A673 (cell line): ENCODE data around the gene MYL2. TPM values are rescaled to one million over a fixed set of nuclear protein-coding genes. Genes with fewer than 3 reads are reported as not detected.

Experiments used
- BruUV-seq: library from RNA; stranded (reverse); fragments of 400-500 nt; replicated peaks from 2 replicates; lab custom pipeline; 2021; lab: Mats Ljungman, UMichigan
- CTCF ChIA-PET: fragments of 300-600 bp; sonication (Branson Sonifier 250); formaldehyde crosslinking; loops from one replicate; lab custom pipeline; 2022; ENCODE audit warnings: antibody characterized with exemption; lab: Charles Lee
- POLR2A ChIA-PET: fragments of 300-600 bp; sonication (Branson Sonifier 250); formaldehyde crosslinking; loops from one replicate; lab custom pipeline; 2022; ENCODE audit warnings: antibody characterized with exemption; ENCODE audit not compliant: low non-redundant PET; lab: Charles Lee
- DNase-seq: peaks from one replicate; pipeline ENCODE4 v3.0.0-alpha.2; 2015; ENCODE audit warnings: low spot score
- H3K27ac ChIP-seq: fragments of 200-600 bp; sonication (generic); 2 replicates; pipeline ENCODE4 v1.5.1; 2016; ENCODE audit warnings: mixed run types, low read depth, mild to moderate bottlenecking, mixed read lengths, antibody characterized with exemption, low read length; ENCODE audit not compliant: poor library complexity, severe bottlenecking
- H3K27me3 ChIP-seq: fragments of 200-600 bp; sonication (generic); replicated peaks from 2 replicates; pipeline ENCODE4 v1.6.1; 2017; ENCODE audit warnings: mixed run types, low read depth, mild to moderate bottlenecking, mixed read lengths, antibody characterized with exemption, low read length; ENCODE audit not compliant: insufficient read depth, poor library complexity
- H3K36me3 ChIP-seq: fragments of 200-600 bp; sonication (generic); 2 replicates; pipeline ENCODE4 v1.6.1; 2016; ENCODE audit warnings: mixed run types, mild to moderate bottlenecking, mixed read lengths, antibody characterized with exemption, low read length; ENCODE audit not compliant: insufficient read depth, poor library complexity, severe bottlenecking
- H3K4me1 ChIP-seq: fragments of 200-600 bp; sonication (generic); 2 replicates; pipeline ENCODE4 v1.6.1; 2017; ENCODE audit warnings: mixed run types, mild to moderate bottlenecking, mixed read lengths, antibody characterized with exemption, low read length; ENCODE audit not compliant: insufficient read depth, poor library complexity, severe bottlenecking
- H3K4me3 ChIP-seq: fragments of 200-600 bp; sonication (generic); 2 replicates; pipeline ENCODE4 v1.5.1; 2016; ENCODE audit warnings: low read depth, mixed run types, mild to moderate bottlenecking, mixed read lengths, low read length; ENCODE audit not compliant: poor library complexity, severe bottlenecking
- H3K9me3 ChIP-seq: fragments of 200-600 bp; sonication (generic); 2 replicates; pipeline ENCODE4 v1.6.1; 2016; ENCODE audit warnings: mixed run types, low read depth, mild to moderate bottlenecking, mixed read lengths, antibody characterized with exemption, low read length; ENCODE audit not compliant: poor library complexity, severe bottlenecking
- CTCF ChIP-seq: fragments of 300-800, 200-600 bp; sonication (generic); conservative IDR thresholded peaks from 2 replicates; pipeline ENCODE4 v1.5.1; 2017; ENCODE audit warnings: low read depth, mild to moderate bottlenecking, antibody characterized with exemption, low read length, moderate library complexity, mixed read lengths
- EZH2 ChIP-seq: fragments of 200-600 bp; sonication (generic); IDR thresholded peaks from 2 replicates; pipeline ENCODE4 v1.6.1; 2017; ENCODE audit warnings: borderline replicate concordance, low read depth, mild to moderate bottlenecking, mixed read lengths, antibody characterized with exemption, low read length; ENCODE audit not compliant: poor library complexity, severe bottlenecking
- intact Hi-C: fragments of 100-400 bp; cut with micrococcal nuclease; formaldehyde crosslinking; loops from one replicate; pipeline ENCODE4 v1.10.0; 2022; ENCODE audit not compliant: unreplicated experiment
- total RNA-seq: library from RNA; stranded (reverse); gene quantifications from 2 replicates; pipeline ENCODE4 v1.2.3, GENCODE V29; 2021

Gene MYL2
- total RNA-seq, 1 experiment from 2014 or later = not detected

GRCh38 chr12:110885152-110885840 lies 35.1 kb downstream of the MYL2 start:
- no peaks in the 10 kb centered on the region for H3K36me3 ChIP-seq
- intact Hi-C loops = loop anchor here (5.0 kb wide), 2 partner anchors 163 to 273 kb away; partner anchors contain the start of gene TCTN1
- no TSS peak for BruUV-seq
- TF ChIP-seq EZH2 = no peak
- no peak for TF ChIP-seq CTCF
- DNase-seq = no peak
- H3K27ac ChIP-seq = no peak overlapping the region
- H3K4me1 ChIP-seq = no peaks in the 10 kb centered on the region
- CTCF ChIA-PET = no interaction called here
- no peaks in the 10 kb centered on the region for H3K27me3 ChIP-seq
- POLR2A ChIA-PET = no interaction called here
- H3K4me3 ChIP-seq = no peak overlapping the region
- H3K9me3 ChIP-seq = no peaks in the 10 kb centered on the region

GRCh38 chr12:110883251-110883650 lies 37.1 kb downstream of the MYL2 start:
- no peak overlapping the region for H3K27ac ChIP-seq
- TF ChIP-seq EZH2 = no peak
- no peak for TF ChIP-seq CTCF
- no peak for DNase-seq
- H3K4me1 ChIP-seq = peaks cover 4% of the 10 kb centered on the region
- H3K27me3 ChIP-seq = no peaks in the 10 kb centered on the region
- no TSS peak for BruUV-seq
- H3K9me3 ChIP-seq = no peaks in the 10 kb centered on the region
- no peak overlapping the region for H3K4me3 ChIP-seq
- ChIA-PET POLR2A (no interaction called here), CTCF (interaction anchor here (0.5 kb wide), 1 partner anchor 288 kb away, joined by 4 read pairs; no protein-coding TSS in a partner anchor)
- intact Hi-C loops = no loop called here
- no peaks in the 10 kb centered on the region for H3K36me3 ChIP-seq

- Histone ChIP-seq H3K36me3 (no peaks in the 10 kb centered on the region), H3K27me3 (no peaks in the 10 kb centered on the region), H3K4me1 (peaks cover 4% of the 10 kb centered on the region), H3K4me3 (no peak overlapping the region), H3K9me3 (no peaks in the 10 kb centered on the region), H3K27ac (no peak overlapping the region)
- DNase-seq = no peak
- ChIA-PET CTCF (no interaction called here), POLR2A (no interaction called here)
- intact Hi-C loops = no loop called here
- no peak for TF ChIP-seq EZH2
- no peak for TF ChIP-seq CTCF
- BruUV-seq = no TSS peak
Observed at GRCh38 chr12:110880651-110881050, 39.7 kb downstream of the MYL2 start.
